ENCODE data around the gene RLBP1. TPM values are rescaled to one million over a fixed set of nuclear protein-coding genes. Genes with fewer than 3 reads are reported as not detected.

Gene RLBP1
- total and polyA plus RNA-seq, 2 experiments from 2014 or later = not detected

DNA sequence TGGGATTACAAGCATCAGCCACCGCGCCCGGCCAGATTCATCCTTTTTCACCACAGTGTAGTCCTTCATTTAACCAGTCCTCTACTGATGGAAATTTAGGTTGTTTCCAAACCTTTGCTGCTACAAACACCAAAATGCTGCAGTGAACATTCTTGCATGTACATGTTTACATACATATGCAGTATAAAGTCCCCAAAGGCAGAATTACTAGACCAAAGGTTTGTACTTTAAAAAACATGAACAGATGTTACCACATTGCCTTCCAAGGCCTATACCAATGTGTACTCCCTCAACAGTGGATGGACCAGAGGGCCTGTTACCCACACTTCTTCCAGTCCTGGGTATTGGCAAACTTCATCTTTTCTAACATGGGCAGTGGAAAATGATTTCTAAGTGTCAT is 51.0 kb downstream of the RLBP1 start:
- Histone ChIP-seq H3K4me3 (no peak overlapping the region), H3K9me2 (replicated peaks; ENCODE audit: insufficient read depth) (no peaks in the 10 kb centered on the region), H3K27ac (no peak overlapping the region), H3K27me3 (no peaks in the 10 kb centered on the region), H3K4me2 (no peak overlapping the region), H3K9me3 (ENCODE audit: low read depth) (no peaks in the 10 kb centered on the region), H3K4me1 (ENCODE audit: insufficient read depth) (peaks cover 17% of the 10 kb centered on the region), H3K79me2 (no peaks in the 10 kb centered on the region), H2AFZ (no peak overlapping the region), H4K20me1 (ENCODE audit: insufficient read depth, poor library complexity, severe bottlenecking) (no peaks in the 10 kb centered on the region), H3K36me3 (replicated peaks; ENCODE audit: insufficient read depth, low read depth) (no peaks in the 10 kb centered on the region)
- no peak for TF ChIP-seq EZH2phosphoT487 (IDR thresholded peaks at IDR 0.05; ENCODE audit: low read depth, severe bottlenecking, unreplicated experiment)
- no peak for TF ChIP-seq CTCF (IDR thresholded peaks at IDR 0.05; ENCODE audit: poor library complexity)
- TF ChIP-seq EZH2 (IDR thresholded peaks at IDR 0.05; ENCODE audit: borderline replicate concordance) = no peak
- WGBS (ENCODE audit: low lambda C conversion rate, missing lambda C conversion rate) = 98% methylated on average over 3 of the region's 3 CpGs
- DNase-seq (ENCODE audit: low spot score) = no peak

DNA sequence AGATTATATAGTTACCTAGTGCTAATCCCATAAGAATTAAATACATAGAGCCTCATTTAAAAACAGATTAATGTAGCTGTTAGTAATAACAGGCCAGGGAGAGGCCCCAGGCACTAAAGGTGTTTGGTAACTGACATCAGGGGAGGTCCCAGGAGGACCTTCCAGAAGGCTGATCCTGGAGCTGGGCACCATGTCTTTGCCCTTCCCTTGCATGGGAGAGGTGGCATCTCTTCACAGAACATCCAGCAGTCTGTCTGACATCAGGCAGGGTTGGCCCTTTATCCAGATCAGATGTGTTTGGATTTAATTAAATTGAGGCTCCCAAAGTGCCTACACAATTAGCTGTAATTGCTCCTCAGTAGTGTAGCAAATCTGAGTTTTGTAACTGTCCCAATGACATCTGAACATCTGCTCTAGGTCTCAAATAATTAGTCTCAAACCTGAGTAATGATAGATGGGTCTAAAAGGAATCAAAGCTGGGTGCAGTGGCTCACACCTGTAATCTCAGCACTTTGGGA is 53.0 kb downstream of the RLBP1 start:
- Histone ChIP-seq H3K27me3 (no peaks in the 10 kb centered on the region), H3K79me2 (no peaks in the 10 kb centered on the region), H2AFZ (no peak overlapping the region), H3K4me3 (no peak overlapping the region), H3K36me3 (replicated peaks; ENCODE audit: insufficient read depth, low read depth) (no peaks in the 10 kb centered on the region), H3K9me3 (ENCODE audit: low read depth) (no peaks in the 10 kb centered on the region), H3K27ac (peak overlapping the region; percentile 64), H3K9me2 (replicated peaks; ENCODE audit: insufficient read depth) (no peaks in the 10 kb centered on the region), H3K4me2 (no peak overlapping the region), H4K20me1 (ENCODE audit: insufficient read depth, poor library complexity, severe bottlenecking) (no peaks in the 10 kb centered on the region), H3K4me1 (ENCODE audit: insufficient read depth) (peaks cover 30% of the 10 kb centered on the region)
- no peak for DNase-seq (ENCODE audit: low spot score)
- TF ChIP-seq EZH2phosphoT487 (IDR thresholded peaks at IDR 0.05; ENCODE audit: low read depth, severe bottlenecking, unreplicated experiment) = no peak
- no peak for TF ChIP-seq CTCF (IDR thresholded peaks at IDR 0.05; ENCODE audit: poor library complexity)
- no peak for TF ChIP-seq EZH2 (IDR thresholded peaks at IDR 0.05; ENCODE audit: borderline replicate concordance)

DNA sequence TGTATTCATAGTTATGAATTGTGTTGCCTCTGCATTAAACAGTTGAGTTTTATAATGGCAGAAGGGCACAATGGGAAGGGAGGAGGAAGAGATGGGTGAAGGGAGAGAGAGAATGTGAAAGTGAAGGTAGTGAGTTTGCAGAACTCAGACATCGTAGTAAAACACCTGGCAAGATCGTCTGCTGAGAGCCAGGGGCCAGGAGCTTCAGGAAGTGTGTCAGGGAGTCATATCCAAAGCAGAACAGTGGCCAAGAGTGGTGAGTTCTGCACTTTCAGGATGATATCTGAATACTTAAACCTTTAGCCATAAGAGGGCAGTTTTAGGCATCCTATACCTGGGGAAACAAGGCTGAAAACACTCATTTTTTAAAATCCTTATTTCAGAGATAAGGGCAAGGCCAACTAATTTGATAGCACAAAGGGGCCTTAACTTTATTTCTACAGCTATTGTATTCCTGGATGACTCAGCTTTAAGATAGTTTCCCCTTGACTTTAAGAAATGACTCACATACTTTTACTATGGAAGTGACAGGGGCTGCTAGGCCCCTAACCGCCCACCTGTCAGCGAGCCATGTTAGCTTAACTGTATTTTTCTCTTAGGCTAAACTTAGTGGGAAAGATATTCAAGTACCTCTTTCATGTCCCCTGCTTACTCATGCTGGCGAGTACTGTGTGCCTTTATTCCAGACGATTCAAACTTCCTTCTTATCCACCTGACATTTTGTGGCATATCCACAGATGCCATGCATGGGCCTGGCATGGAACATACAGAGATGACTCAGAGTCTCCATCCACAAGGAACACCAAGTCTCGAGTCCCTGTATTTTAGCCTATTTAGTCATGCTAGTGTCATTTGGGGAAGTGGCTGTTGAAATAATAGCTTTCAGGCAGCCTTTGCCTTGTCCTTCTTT is 53.9 kb downstream of the RLBP1 start:
- peak overlapping the region; percentile 64 for H3K27ac ChIP-seq
- no peak for TF ChIP-seq EZH2phosphoT487 (IDR thresholded peaks at IDR 0.05; ENCODE audit: low read depth, severe bottlenecking, unreplicated experiment)
- TF ChIP-seq CTCF (IDR thresholded peaks at IDR 0.05; ENCODE audit: poor library complexity) = no peak
- TF ChIP-seq EZH2 (IDR thresholded peaks at IDR 0.05; ENCODE audit: borderline replicate concordance) = no peak
- DNase-seq (ENCODE audit: low spot score) = peak; percentile 31

More for the DNA sequence above, 53.9 kb downstream of the RLBP1 start:
- no peak overlapping the region for H2AFZ ChIP-seq
- no peak overlapping the region for H3K4me2 ChIP-seq
- peaks cover 30% of the 10 kb centered on the region for H3K4me1 ChIP-seq (ENCODE audit: insufficient read depth)
- H3K9me3 ChIP-seq (ENCODE audit: low read depth) = no peaks in the 10 kb centered on the region
- H3K27me3 ChIP-seq = no peaks in the 10 kb centered on the region
- H4K20me1 ChIP-seq (ENCODE audit: insufficient read depth, poor library complexity, severe bottlenecking) = no peaks in the 10 kb centered on the region
- no peaks in the 10 kb centered on the region for H3K9me2 ChIP-seq (replicated peaks; ENCODE audit: insufficient read depth)
- WGBS (ENCODE audit: low lambda C conversion rate, missing lambda C conversion rate) = 64% methylated on average over 7 of the region's 7 CpGs
- no peak overlapping the region for H3K4me3 ChIP-seq
- no peaks in the 10 kb centered on the region for H3K79me2 ChIP-seq
- H3K36me3 ChIP-seq (replicated peaks; ENCODE audit: insufficient read depth, low read depth) = no peaks in the 10 kb centered on the region
